ENCODE measurements around the gene FBXO38.

Gene FBXO38

DNA sequence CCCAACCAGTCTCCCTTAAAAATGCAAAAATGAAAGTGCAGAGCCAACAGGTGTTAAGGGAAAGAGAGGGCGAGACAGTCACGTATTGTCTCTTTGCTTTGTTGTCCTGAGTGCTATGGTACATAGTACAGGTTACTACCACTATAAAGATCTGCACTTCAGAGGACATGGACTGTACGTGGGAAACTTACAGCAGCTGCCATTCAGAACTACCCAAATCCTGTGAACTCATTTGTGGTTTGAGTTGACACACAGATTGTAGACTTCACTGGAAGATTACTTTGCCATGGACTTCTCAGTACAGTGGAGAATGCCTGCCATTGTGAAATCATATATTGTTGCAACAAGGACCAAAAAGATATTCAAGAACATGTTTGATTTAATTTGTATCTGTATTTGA, 34.8 kb downstream of the FBXO38 start:
- Histone ChIP-seq H3F3A (ENCODE audit: insufficient read depth, low read length) (no peaks in the 10 kb centered on the region), H3K27me3 (ENCODE audit: insufficient read depth, low read length) (no peaks in the 10 kb centered on the region), H3K36me3 (ENCODE audit: insufficient read depth, low read length) (peaks cover 90% of the 10 kb centered on the region), H3K9me3 (ENCODE audit: low read length) (no peaks in the 10 kb centered on the region), H3K4me1 (ENCODE audit: insufficient read depth, low read length, severe bottlenecking) (no peaks in the 10 kb centered on the region), H3K9me2 (ENCODE audit: low read depth, low read length) (no peaks in the 10 kb centered on the region), H3K9ac (ENCODE audit: low read length) (no peak overlapping the region), H2AFZ (ENCODE audit: low read length) (no peak overlapping the region), H3K4me2 (ENCODE audit: low read length) (no peak overlapping the region), H3K4me3 (ENCODE audit: low read depth, low read length, poor library complexity, severe bottlenecking) (no peak overlapping the region), H3K79me2 (ENCODE audit: insufficient read depth, low read length) (no peaks in the 10 kb centered on the region), H4K20me1 (ENCODE audit: insufficient read depth, low read length) (no peaks in the 10 kb centered on the region), H3K27ac (ENCODE audit: low read depth, low read length, poor library complexity, severe bottlenecking) (no peak overlapping the region)
- no peak for TF ChIP-seq EZH2 (IDR thresholded peaks at IDR 0.05; ENCODE audit: borderline replicate concordance, low read length)
- TF ChIP-seq, protein P1, sequence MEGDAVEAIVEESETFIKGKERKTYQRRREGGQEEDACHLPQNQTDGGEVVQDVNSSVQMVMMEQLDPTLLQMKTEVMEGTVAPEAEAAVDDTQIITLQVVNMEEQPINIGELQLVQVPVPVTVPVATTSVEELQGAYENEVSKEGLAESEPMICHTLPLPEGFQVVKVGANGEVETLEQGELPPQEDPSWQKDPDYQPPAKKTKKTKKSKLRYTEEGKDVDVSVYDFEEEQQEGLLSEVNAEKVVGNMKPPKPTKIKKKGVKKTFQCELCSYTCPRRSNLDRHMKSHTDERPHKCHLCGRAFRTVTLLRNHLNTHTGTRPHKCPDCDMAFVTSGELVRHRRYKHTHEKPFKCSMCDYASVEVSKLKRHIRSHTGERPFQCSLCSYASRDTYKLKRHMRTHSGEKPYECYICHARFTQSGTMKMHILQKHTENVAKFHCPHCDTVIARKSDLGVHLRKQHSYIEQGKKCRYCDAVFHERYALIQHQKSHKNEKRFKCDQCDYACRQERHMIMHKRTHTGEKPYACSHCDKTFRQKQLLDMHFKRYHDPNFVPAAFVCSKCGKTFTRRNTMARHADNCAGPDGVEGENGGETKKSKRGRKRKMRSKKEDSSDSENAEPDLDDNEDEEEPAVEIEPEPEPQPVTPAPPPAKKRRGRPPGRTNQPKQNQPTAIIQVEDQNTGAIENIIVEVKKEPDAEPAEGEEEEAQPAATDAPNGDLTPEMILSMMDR (IDR thresholded peaks at IDR 0.05; ENCODE audit: low read length), result no peak

DNA sequence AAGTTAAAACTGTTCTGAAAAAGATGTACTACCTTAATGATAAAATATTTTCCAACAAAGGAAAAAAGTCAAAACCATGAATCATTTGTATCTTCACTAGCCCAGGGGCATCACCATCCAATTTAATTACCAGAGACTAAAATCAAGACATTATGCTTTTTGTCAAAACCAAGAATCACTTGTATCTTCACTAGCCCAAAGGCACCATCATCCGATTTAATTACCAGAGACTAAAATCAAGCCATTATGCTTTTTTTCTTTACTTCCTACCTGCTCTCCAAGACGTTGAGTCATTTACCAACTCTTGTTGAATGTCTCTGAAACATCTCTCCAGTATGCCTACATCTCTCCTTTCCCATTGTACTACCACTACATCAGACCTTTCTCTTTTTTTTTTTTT, 37.9 kb downstream of the FBXO38 start:
- no peak overlapping the region for H3K27ac ChIP-seq (ENCODE audit: low read depth, low read length, poor library complexity, severe bottlenecking)
- no peaks in the 10 kb centered on the region for H3K79me2 ChIP-seq (ENCODE audit: insufficient read depth, low read length)
- no peaks in the 10 kb centered on the region for H3K4me1 ChIP-seq (ENCODE audit: insufficient read depth, low read length, severe bottlenecking)
- H3K9me3 ChIP-seq (ENCODE audit: low read length), result no peaks in the 10 kb centered on the region
- TF ChIP-seq, protein P1 (IDR thresholded peaks at IDR 0.05; ENCODE audit: low read length), result no peak
- no peak for TF ChIP-seq EZH2 (IDR thresholded peaks at IDR 0.05; ENCODE audit: borderline replicate concordance, low read length)
- H3F3A ChIP-seq (ENCODE audit: insufficient read depth, low read length), result no peaks in the 10 kb centered on the region
- H2AFZ ChIP-seq (ENCODE audit: low read length), result no peak overlapping the region
- H3K4me3 ChIP-seq (ENCODE audit: low read depth, low read length, poor library complexity, severe bottlenecking), result no peak overlapping the region
- H3K4me2 ChIP-seq (ENCODE audit: low read length), result no peak overlapping the region
- no peaks in the 10 kb centered on the region for H4K20me1 ChIP-seq (ENCODE audit: insufficient read depth, low read length)
- no peaks in the 10 kb centered on the region for H3K9me2 ChIP-seq (ENCODE audit: low read depth, low read length)
- H3K27me3 ChIP-seq (ENCODE audit: insufficient read depth, low read length), result no peaks in the 10 kb centered on the region
- H3K9ac ChIP-seq (ENCODE audit: low read length), result no peak overlapping the region
- peaks cover 90% of the 10 kb centered on the region for H3K36me3 ChIP-seq (ENCODE audit: insufficient read depth, low read length)

DNA sequence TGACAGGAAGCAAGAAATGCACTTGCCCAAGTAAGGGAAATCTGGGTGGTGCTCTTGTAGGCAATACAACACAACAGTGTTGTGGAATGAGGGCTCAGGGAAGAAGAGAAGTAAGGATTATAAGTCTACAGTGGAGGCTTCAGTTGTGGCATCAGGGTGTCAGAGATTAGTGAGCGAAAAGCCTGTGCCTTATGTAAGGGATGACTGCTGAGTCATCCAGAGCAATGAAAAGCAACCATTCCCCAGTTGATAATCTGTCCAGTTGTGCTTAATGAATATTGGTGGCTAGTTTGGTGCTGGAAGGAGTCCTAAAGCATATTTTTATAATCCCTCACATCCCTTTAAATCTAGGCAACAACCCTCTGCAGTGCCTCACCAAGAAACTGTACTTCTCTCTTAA, 42.0 kb downstream of the FBXO38 start:
- Histone ChIP-seq H3K4me1 (ENCODE audit: insufficient read depth, low read length, severe bottlenecking) (no peaks in the 10 kb centered on the region), H3K4me3 (ENCODE audit: low read depth, low read length, poor library complexity, severe bottlenecking) (no peak overlapping the region), H3K4me2 (ENCODE audit: low read length) (no peak overlapping the region), H3K9ac (ENCODE audit: low read length) (no peak overlapping the region), H3K79me2 (ENCODE audit: insufficient read depth, low read length) (no peaks in the 10 kb centered on the region), H3K36me3 (ENCODE audit: insufficient read depth, low read length) (peaks cover 82% of the 10 kb centered on the region), H2AFZ (ENCODE audit: low read length) (no peak overlapping the region), H3K9me2 (ENCODE audit: low read depth, low read length) (no peaks in the 10 kb centered on the region), H3K27me3 (ENCODE audit: insufficient read depth, low read length) (no peaks in the 10 kb centered on the region), H3K9me3 (ENCODE audit: low read length) (no peaks in the 10 kb centered on the region), H3K27ac (ENCODE audit: low read depth, low read length, poor library complexity, severe bottlenecking) (no peak overlapping the region), H3F3A (ENCODE audit: insufficient read depth, low read length) (no peaks in the 10 kb centered on the region), H4K20me1 (ENCODE audit: insufficient read depth, low read length) (no peaks in the 10 kb centered on the region)
- no peak for TF ChIP-seq EZH2 (IDR thresholded peaks at IDR 0.05; ENCODE audit: borderline replicate concordance, low read length)
- TF ChIP-seq, protein P1 (IDR thresholded peaks at IDR 0.05; ENCODE audit: low read length), result no peak
